HG03432 (cell line): ENCODE results near the gene GLRX5.

Source experiments
- ATAC-seq: cut with Tn5 transposase; IDR thresholded peaks from one replicate; pipeline ENCODE4 v1.9.1; 2021; ENCODE audit warnings: mild to moderate bottlenecking, moderate library complexity; ENCODE audit not compliant: unreplicated experiment

GLRX5 gene

DNA sequence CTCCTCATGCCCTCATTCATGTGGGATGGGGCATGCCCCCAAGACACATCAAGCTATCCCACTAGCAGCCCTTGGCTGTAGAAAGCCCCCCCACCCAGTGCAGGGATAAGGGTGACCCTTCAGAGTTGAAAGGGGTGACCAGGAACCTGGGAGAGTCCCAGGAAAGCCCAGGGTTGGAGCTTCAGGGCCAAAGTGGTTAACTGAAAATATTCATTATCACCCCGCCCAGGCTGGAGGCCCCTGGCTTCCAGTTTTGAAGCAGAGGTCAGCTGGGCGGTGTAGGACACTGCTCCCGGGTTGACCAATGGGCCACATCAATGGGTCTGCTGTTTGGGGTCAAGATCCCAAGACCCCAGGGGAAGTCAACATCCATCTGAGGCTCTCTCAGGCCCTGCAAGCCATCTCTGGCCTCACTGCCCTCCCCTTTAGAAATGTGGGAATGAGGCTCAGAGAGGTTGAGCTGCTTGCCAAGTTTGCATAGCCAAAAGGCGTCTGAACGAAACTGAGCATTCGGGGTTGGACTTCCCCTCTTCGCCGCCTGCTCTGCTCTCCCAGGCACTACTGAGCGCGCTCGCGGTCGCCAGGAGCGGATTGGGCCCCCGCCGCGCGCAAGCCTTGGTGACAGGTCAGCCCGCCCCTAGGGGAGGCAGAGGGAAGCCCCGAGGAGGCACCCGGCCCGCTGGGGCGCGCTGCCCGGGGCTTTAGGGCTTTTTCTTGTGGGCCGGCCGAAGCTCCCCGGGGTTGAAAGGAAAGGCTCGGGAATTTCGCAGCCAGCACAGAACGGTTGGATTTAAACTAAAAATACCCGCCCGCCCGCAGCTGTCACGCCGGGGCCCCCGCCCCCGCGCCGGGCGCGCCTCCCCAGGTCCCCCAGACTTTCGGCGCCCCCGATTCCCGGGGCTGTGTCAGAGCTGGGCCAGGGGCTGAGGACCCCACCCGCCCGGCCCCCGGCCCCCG, 19.0 kb upstream of the GLRX5 start:
- peak; percentile 84 for ATAC-seq

DNA sequence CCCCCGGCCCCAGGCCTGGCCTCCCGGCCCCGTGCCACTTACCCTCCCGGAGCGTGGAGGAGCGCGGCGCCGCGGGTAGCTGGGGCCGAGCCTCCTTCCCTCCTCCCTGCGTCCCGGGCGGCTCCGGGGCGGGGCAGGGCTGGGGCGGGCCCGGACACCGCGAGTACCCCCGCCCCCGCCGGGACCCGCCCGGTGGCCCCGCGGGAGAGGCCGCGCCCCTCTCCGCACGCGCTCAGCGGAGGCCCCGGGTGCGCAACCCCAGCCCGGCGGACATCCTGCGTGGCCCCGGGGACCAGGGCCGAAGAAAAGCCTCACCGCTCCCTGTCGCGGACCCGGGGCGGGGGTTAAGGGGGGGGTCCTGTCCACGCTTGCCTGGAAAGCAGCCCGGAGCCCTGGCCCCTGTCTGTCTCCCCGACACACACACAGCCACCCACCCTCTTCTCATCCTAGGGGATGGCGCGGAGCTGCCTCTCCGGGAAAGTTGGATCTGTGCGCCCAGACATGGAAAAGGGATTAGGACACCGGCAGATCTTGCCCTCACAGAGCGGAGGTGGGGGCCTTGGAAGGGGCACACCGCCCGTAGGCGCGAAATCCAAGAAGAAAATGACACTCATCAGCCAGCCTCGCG, 18.2 kb upstream of the GLRX5 start, which contains the start of gene SYNE3:
SYNE3 (minus strand) TSS at position 97 of the 628 bp plus-strand sequence. CDS start 40,829 bp downstream, outside the sequence.
- ATAC-seq: peak; percentile 44

DNA sequence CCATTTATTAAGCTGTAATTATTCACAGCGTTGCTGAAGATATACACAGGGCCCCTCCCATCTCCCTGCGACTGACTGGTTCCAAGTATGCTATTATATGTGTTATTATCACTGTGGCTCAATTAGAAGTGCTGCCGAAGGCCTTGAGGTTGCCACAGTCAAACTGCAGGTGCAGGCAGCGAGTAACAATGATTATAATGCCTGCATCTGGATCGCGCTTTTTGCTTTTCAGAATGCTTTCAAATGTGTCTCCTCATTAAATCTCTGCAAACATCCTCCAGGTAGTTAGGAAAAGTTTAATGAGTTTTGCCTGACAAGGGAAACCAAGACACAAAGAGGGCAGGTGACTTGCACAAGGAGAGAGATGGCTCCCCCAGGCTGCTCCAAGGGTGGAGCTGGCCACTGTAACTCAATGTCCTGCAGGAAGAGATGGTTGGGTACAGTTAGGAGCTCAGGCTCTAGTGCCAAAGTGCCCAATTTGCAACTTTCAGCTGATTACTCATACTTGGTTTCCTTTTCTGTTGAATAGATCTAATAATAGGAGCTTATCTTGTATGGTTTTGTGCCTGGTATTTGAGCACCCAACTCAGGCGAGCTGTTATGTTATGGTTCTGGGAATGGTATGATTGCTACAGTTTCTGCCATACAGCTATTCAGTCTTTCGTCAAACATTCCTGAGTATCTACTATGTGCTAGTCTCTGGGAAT, 16.7 kb upstream of the GLRX5 start:
- peak; percentile 23 for ATAC-seq

DNA sequence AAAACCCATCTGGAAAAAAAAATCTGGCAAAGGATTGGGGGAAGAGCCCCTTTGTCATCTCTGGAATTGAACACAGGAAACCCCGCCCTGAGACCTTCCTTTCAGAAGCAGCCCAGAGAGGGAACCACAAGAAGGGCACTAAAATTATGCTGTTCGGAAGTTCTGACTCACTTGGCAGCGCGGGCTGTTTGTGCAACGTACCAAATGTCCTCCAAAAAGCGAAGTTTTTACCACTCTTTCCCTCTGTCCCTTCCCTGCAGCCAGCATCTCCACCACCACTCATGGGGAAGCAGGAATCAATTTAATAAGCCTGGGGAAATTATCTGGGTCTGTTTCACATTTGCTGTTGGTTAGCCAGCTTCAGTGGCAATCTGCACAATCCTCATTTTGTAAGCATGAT, 15.2 kb upstream of the GLRX5 start:
- no peak for ATAC-seq

DNA sequence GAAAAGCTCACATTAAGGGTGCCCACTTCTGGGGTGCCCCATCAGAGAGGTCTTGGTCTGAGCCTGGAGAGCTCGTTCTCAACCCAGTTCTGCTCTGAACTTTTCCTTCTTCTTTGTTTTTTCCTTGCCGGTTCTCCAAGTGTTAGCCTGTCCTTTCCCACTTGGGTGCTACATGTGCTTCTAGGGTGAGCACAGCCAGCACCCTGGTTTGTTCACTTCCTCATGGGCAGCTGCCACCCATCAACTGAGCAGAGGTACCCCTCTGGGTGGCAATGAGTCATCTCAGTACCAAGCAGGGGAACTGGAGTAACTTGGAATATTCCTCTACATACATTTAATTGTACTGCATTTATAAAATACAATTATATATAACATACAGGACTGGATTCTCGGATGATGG, 14.5 kb upstream of the GLRX5 start:
- ATAC-seq: no peak

DNA sequence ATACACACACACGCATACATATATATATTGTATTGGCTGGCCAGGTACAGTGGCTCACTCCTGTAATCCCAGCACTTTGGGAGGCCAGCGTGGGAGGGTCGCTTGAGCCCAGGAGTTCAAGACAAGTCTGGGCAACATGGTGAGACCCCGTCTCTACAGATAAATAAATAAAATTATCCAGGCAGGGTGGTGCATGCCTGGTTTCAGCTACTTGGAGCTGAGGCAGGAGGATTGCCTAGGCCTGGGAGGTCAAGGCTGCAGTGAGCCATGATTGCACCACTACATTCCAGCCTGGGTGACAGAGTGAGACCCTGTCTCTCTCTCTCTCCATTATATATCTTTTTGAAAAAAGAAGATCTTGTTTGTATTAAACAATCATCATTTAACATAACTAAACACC, 13.8 kb upstream of the GLRX5 start:
- ATAC-seq: no peak

DNA sequence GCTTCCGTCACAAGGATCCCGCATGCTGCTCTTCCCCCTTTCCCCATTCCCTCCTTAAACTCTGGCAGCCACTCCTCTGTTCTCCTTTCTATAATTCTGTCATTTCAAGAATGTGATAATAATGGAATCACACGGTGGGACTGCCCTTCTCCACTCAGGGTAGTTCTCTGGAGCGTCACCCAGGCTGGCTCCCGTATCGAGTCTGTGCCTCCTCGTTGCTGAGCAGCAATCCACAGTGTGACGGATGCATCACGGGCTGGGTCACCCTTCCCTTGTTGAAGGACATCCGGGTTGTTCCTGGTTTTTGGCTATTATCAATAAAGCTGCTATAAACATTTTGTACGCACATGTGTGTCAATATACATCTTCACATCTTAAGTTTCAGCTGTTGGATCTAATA, 12.7 kb upstream of the GLRX5 start:
- no peak for ATAC-seq

DNA sequence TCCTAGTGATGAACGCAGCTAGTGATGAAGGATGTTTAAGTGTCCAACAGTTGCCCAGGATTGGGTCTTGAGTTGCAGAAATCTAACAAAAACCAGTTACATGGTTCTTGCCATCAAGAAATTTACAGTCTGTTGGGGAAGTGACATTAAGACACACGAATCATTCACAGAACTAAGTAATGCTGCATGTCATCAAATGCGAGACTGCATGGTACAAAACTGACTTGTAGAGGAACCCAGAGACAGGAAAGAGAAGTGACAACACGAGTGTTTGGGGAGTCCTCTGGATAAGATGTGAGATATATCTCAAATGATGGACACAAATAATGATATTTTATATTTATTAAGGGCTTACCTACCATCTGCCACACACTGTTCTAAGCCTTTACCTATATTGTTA, 12.3 kb upstream of the GLRX5 start:
- ATAC-seq: no peak

DNA sequence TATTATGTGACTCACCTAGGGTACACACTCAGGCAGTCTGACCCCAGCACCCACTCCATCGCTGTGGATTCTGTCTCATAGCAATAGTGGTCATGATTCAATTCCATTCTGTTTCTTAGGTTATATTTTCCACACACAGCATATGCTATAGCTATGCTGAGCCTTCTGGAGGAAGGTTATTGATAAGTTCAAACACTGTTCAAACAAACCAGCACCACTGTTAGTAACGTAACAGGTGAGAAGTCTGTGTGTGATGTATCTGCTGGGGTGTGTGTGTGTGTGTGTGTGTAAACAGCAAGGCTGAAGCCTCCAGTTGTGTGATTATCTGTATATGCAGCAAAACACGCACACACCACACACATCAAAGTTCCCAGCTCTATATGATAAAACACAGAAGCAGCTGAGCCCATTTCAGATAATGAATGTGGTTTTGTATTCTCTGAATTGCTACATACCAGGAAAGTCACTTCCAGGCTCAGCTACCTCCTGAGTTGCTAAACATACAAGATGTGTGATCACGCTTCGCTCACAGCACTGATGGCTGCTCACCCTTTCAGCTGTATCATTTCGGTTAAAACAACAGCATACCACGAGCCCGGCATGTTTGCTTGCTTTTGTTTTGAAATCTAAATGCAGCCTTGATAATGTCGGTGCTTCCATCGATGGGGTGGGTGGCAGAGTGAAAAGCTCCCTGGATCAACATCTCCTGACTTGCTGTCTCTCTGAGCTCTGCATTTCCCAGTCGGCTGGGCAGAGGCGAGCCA, 11.6 kb upstream of the GLRX5 start:
- ATAC-seq: no peak

DNA sequence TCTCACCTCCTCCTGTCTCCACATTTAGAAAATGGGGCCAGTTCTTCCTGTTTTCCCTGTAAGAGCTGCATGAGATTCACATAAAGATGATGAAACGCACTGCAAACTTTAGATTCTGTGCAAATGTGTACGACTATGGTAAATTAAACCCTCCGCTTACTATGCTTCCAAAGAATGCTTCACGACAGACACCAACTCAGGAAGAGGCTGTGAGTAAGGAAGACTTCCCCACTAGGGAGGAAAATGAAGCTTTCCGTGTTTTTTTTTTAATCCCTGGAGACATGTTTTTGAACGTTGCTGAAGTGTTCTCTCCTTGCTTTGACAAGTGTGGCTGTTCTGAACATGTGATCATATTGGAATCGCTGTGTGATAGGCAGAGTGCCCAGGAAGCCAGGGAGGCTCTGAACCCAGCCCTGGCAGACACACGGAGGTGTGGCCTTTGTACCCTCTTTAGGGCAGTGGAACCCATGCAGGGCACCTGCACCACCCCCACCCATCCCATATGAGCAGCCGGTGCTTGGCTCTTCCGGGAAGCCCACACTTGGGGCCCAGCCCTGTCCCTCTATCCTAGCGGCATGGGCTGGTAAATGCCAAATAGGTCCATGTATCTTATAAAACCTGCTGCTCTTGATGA, 10.9 kb upstream of the GLRX5 start:
- no peak for ATAC-seq

DNA sequence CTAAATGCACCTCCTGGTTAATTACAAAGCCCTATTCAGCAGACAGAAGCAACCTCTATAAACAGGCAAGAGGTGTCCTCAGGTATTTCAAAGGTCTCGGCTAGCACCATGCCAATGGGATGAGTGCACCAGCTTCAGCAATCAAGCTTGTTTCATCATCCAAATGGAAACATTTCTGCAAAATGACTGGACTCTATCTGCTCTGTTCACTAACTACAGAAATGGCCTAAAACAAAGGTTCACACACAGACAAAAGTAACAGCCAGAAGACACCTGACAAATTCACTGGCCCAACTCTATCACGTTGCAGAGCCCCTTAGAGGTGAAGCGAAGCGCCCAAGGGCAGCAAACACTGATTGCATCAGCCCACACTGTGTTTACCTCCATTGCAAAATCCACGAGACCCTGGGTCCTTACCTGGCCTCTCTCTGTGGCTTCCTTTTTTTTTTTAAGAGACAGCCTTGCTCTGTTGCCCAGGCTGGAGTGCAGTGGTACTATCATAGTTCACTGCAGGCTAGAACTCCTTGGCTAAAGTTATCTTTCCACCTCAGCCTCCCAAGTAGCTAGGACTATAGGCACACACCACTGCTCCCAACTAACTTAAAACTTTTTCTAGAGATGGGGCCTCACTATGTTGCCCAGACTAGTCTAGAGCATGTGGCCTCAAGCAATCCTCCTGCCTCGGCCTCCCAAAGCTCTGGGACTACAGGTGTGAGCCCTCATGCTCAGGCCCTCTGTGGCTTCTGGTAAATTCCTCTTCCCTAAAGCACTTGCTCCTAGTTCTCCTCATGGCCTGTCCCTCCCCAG, 9.9 kb upstream of the GLRX5 start:
- no peak for ATAC-seq

DNA sequence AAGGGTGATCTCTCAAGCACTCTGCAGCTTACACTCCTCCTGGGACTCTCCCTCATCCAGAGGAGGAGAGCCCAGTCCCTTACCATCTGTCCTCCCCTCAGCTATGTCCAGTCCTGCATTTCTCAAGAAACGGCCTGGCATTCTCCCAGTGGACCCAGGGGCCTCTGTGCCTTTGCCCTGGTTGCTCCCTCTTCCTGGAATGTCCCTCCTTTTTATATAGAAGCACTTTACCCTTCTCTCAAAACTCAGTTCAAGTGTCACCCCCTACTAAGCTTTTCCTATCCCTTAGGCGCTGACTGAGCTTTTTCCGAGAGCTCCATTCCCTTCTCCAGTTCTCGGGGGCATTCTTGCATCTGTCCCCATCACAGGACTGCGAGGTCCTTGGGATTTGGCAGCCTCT, 8.9 kb upstream of the GLRX5 start:
- ATAC-seq: no peak

DNA sequence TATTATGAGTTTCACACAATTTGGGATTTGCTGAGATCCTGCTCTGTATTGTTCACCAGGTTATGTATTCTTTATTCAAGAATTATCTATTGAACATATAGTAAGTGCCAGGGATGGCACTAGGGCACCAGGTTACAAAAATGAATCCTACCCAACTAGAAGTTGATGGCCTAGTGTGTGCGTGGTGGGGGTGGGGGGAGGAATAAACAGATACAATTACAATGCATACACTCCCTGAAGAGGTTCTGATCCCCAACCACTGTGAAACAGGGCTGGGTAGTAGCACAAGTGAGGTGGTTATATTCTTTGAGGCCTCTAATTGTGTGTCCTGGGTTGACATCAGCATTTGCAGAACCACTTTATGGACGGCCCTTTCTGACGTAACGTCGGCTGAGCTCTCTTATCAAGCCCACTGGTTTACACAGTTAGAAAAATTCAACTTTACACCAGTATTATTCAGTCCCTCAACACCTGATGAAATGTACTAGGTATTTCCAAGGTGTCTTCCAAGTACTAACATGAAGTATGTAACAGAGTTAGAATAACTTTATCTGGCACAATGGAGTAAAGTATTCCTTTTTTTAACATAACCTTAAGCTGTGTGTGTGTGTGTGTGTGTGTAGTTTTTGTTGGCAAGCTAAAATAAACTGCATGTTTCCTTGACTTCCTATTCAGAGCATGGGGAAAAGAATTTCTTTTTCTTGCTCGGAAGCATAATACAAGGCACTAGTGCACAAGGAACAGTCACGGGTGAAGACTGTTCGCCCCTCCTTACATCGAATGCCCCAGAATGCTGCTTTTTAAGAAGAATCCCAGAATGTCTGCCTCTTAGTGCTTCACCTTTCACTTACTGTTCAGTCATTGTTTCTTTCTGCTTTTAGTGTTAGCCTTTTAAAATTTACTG, 8.1 kb upstream of the GLRX5 start:
- no peak for ATAC-seq

DNA sequence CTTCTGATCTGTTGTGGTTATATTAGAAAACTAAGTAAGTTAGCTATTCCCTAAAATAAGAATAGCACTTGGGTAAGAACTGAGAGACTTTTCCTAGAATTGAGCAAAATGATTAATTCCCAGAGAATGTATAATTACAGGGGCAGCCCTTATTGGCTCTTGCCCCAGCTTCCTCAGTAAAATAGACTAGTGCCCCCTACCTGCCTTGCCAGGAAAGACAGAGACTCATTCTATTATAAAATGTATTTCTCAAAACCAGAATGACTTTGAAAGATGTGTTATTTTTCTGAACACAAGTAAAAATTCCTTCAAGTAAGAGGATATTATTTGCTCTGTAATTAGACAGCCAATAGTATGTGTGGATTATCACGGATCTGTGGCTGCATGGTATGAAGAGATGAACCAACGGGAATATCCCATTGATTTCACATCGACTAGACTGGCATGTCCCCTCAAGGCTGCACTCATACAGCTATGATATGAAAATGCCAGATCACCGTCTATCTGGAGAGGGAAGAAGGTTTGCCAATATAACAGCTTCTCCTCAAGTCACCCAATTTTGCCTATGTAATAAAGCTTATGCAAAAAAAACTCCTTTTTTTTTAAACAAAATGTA, 7.4 kb upstream of the GLRX5 start:
- peak; percentile 43 for ATAC-seq

DNA sequence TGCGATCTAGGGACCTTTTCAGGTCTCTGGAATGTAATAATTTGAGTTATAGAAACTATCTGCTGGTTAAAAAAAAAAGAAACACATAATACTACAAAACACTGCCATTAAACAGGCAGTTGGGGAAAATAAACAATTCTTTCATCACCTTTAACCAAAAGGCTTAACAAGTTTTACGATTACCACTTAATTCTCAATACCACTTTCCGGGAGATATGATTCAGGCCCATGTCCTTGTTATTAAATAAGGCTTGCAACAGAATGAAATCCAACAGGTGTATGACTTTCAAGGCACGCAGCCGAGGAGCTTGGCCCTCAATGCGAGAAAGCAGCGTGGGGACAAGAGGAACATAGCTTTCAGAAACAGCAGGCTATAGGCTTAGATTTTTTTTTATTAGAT, 5.6 kb upstream of the GLRX5 start:
- no peak for ATAC-seq

DNA sequence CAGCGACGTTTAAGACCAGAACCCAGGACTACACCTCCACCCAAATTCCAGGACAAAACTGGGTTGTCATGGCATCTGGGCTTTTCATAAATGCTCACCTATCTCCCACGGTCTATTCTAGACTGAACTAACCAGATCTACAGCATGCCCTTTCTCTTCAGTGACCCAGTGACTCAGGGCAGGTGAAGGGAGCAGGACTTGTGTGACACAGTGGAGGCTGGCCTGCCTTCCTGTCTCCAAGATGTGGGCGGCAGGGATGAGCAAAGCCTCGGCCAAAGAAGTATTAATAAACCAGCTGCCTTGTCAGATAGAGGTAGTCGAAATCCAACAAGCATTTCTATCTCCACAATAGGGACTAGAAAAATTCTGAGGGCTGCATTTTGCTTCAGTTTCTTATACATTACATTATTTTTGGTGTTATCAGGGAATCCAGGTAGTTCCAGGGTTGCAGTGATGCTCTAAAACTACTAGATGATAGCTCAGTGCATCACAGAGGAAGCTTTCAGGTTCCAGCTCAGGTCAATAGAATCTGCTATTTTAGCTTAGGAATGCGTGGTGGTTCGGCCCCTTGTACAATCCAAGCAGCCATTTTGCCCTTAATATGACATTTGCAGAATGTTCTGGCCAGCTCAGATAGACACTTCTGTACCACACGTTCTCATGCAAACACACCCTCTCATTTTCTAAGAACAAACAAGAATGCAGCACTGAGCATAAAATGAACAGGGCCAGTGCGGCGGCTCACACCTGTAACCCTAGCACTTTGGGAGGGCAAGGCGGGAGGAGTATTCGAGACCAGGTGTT, 4.2 kb upstream of the GLRX5 start:
- ATAC-seq: no peak

DNA sequence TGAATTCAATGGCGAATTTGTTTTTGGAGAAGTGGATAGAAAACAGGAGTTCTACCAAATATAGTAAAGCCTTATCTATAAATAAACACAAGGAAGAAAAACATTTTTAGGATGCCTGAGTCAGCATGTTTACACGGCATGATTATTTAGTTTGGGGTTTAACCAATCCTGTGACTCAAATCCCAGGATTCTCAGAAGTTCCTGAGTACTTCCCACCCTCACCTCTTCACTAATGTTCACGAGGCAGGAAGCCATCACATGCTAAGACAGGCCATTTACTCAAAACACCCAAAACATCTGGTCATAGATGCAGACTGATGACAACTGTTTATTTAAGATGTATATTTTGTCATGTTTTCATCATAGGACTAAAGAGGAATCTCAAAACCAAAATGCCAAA, 3.4 kb upstream of the GLRX5 start:
- ATAC-seq: no peak
